Stimulated activated naive CD8-positive, alpha-beta T cell treated with anti-CD3 and anti-CD28 coated beads, Interleukin-15, Interleukin-2, amounts not matched to agents 100 ng/mL and 50 ng/mL, for 24 hours (primary cell): ENCODE measurements around the gene STING1.
"Not testable (repeated sequence)": the region's sequence is repeated elsewhere in the genome, so short reads cannot be mapped to it uniquely, and the experiment has no call there.

Source experiments
- H3K27ac Mint-ChIP-seq: one replicate; pipeline ENCODE4 v1.8.0; 2021; ENCODE audit warnings: mild to moderate bottlenecking, mixed read lengths
- H3K27me3 Mint-ChIP-seq: one replicate; pipeline ENCODE4 v1.8.0; 2021; ENCODE audit warnings: mixed read lengths
- H3K36me3 Mint-ChIP-seq: one replicate; pipeline ENCODE4 v1.8.0; 2021; ENCODE audit warnings: low read depth, mixed read lengths
- H3K4me1 Mint-ChIP-seq: one replicate; pipeline ENCODE4 v1.8.0; 2021; ENCODE audit warnings: low read depth, mixed read lengths
- H3K4me3 Mint-ChIP-seq: one replicate; pipeline ENCODE4 v1.8.0; 2021; ENCODE audit warnings: mild to moderate bottlenecking, mixed read lengths
- H3K9me3 Mint-ChIP-seq: one replicate; pipeline ENCODE4 v1.8.0; 2021; ENCODE audit warnings: mixed read lengths

The STING1 gene

DNA sequence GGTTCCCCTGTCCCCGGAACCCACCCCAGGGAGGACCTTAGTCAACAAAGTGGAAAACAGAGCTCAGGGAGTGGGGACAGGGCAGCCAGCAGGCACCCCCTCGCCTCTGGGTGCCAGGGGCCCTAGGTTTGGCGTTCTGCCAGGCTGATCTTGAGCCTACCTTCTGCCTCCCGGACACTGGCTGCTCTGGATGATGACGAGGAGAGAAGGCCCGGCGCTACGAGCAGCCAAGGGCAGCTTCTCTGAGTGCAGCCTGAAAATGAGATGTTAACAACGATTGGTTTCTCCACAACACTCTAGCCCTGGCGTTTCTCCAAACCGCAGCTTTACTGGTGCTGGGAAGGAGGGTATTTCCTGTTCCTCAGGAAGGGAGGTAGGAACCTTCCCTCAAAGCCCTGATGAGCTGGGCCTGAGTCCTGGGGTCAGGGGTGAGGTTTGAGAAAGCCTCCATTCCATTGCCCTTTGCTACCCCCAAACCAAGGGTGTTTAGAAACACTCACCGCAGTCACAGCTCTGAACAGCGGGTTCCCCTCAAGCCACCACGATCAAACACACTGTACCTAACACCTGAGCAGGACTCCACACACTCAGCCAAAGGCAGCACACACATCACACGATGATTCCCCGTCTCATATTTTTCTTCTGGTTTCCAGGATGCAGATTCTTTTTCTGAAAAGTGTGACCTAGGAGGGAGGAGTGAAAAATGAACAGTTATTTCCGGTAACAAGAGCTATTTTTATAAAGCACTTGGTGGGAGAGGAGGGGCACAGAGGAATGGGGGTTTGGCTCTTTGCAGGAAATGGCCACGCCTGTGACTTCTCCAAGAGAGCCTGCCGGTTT is at the start of gene STING1:
STING1 (minus strand) TSS at position 709 of the 840 bp plus-strand sequence. CDS start 1,054 bp downstream, outside the sequence.
- Mint-ChIP-seq H3K9me3 (no peaks in the 10 kb centered on the region), H3K4me3 (peak within 1 kb of the TSS; percentile 89), H3K27me3 (no peaks in the 10 kb centered on the region), H3K36me3 (peaks cover 16% of the 10 kb centered on the region), H3K4me1 (peaks cover 38% of the 10 kb centered on the region), H3K27ac (peak within 1 kb of the TSS; percentile 95)

DNA sequence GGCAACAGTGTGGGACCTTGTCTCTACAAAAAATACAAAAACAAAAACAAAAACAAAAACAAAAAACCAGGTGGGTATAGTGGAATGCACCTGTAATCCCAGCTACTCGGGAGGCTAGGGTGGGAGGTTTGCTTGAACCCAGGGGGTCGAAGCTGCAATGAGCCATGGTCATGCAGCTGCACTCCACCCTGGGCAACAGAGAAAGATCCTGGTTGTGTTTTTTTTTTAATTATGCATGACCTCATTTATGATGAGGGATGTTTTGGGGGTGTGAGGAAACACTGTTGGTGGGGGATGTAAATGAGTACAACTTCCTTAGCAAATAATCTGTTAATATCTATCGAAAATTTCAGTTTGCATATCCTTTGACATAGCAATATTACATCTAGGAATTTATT is 49.2 kb upstream of the STING1 start:
- H3K27me3 Mint-ChIP-seq = no peaks in the 10 kb centered on the region
- H3K4me1 Mint-ChIP-seq = no peaks in the 10 kb centered on the region
- H3K36me3 Mint-ChIP-seq = no peaks in the 10 kb centered on the region
- H3K27ac Mint-ChIP-seq = no peak overlapping the region
- H3K9me3 Mint-ChIP-seq = no peaks in the 10 kb centered on the region
- H3K4me3 Mint-ChIP-seq = no peak overlapping the region

DNA sequence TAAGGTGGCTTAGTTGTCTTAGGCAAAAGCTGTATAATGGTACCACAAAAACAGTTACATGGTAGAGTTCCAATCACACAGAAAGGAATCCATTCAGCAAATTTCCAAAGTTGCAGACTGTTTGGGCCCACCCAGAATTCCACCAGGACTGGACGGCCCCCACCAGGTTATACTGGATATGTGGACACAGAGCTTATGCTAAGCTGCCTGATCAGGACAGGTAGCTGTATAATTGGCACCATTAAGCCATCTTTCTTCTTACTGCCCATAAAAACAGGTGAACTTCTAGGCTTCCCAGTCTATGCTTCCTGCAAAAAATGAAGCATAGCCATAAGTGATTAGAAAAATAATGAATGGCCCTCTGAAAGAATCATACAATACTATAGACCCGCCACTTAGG is 47.5 kb upstream of the STING1 start:
- not testable (repeated sequence) for H3K4me1 Mint-ChIP-seq, H3K27ac Mint-ChIP-seq, H3K27me3 Mint-ChIP-seq, H3K4me3 Mint-ChIP-seq, H3K36me3 Mint-ChIP-seq, H3K9me3 Mint-ChIP-seq

DNA sequence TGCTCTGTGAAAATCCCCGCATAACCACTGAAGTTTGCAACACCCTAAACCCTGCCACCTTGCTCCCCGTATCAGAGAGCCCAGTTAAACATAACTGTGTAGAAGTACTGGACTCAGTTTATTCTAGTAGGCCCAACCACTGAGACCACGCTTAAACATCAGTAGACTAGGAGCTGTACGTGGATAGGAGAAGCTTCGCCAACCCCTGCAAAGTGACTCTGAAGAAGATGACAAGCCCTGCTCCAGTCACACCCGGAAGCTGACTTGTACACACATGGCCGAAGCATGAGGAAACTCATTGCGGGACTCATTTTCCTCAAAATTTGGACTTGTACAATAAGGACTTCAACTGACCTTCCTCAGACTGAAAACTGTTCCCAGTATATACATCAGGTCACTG is 46.1 kb upstream of the STING1 start:
- H3K36me3 Mint-ChIP-seq, H3K27ac Mint-ChIP-seq, H3K4me3 Mint-ChIP-seq, H3K9me3 Mint-ChIP-seq, H3K4me1 Mint-ChIP-seq, H3K27me3 Mint-ChIP-seq: not testable (repeated sequence)

DNA sequence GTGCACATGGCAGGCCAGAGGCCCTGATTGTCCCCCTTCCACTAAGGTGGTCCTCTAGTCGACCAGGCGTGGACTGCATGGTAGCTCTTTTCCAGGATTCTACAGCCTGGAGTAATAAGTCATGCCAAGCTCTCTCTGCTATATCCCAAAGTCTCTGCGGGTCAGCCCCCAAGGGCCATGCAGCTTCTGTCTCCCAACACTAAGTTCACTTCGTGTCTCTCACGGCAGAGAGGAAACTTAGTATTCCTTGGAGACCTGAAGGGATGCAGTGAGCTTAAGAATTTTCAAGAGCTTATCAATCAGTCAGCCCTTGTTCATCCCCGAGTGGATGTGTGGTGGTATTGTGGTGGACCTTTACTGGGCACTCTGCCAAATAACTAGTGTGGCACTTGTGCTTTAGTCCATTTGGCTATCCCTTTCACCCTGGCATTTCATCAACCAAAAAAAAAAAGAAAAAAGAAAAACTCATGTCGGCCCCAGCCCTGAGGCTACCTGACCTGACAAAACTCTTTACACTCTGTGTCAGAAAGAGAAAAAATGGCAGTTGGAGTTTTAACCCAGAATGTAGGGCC is 45.4 kb upstream of the STING1 start:
- not testable (repeated sequence) for H3K9me3 Mint-ChIP-seq, H3K36me3 Mint-ChIP-seq, H3K4me1 Mint-ChIP-seq, H3K27ac Mint-ChIP-seq, H3K27me3 Mint-ChIP-seq, H3K4me3 Mint-ChIP-seq

DNA sequence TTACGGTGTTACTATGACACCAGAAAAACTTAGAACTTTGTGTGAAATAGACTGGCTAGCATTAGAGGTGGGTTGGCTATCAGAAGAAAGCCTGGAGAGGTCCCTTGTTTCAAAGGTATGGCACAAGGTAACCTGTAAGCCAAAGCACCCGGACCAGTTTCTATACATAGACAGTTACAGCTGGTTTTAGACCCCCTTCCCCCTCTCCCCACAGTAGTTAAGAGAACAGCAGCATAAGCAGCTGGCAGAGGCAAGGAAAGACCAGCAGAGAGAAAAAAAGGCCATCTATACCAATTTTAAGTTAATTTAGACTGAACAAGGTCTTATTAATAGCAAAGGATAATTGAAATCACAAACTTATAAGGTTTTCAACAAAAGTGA is 44.5 kb upstream of the STING1 start:
- not testable (repeated sequence) for H3K27ac Mint-ChIP-seq, H3K4me3 Mint-ChIP-seq, H3K27me3 Mint-ChIP-seq, H3K9me3 Mint-ChIP-seq, H3K4me1 Mint-ChIP-seq, H3K36me3 Mint-ChIP-seq

DNA sequence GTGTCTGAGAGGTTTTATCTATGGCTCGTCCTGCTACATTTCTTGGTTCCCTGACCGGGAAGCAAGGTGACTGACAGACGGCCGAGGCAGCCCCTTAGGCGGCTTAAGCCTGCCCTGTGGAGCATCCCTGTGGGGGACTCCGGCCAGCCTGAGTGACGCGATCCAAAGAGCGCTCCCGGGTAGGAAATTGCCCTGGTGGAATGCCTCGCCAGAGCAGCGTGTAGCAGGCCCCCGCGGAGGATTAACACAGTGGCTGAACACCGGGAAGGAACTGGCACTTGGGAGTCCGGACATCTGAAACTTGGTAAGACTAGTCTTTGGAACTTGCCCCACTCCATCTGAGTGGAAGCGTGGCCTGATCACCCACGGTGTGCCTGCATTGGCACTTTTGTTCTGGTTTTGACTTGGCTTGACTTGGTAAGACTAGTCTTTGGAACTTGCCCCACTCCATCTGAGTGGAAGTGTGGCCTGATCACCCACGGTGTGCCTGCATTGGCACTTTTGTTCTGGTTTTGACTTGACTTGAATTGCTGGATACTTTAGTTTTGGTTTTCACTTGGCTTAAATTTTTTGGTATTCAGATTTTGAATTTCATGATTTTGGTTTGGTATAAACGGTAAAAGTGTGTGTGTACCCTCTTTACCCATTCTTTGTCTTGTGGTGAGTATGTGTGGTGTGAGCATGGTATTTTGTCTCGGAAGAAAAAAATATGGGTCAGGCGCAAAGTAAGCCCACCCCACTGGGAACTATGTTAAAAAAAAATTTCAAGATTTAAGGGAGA is 43.9 kb upstream of the STING1 start:
- H3K27me3 Mint-ChIP-seq, H3K9me3 Mint-ChIP-seq, H3K27ac Mint-ChIP-seq, H3K4me3 Mint-ChIP-seq, H3K36me3 Mint-ChIP-seq, H3K4me1 Mint-ChIP-seq: not testable (repeated sequence)

DNA sequence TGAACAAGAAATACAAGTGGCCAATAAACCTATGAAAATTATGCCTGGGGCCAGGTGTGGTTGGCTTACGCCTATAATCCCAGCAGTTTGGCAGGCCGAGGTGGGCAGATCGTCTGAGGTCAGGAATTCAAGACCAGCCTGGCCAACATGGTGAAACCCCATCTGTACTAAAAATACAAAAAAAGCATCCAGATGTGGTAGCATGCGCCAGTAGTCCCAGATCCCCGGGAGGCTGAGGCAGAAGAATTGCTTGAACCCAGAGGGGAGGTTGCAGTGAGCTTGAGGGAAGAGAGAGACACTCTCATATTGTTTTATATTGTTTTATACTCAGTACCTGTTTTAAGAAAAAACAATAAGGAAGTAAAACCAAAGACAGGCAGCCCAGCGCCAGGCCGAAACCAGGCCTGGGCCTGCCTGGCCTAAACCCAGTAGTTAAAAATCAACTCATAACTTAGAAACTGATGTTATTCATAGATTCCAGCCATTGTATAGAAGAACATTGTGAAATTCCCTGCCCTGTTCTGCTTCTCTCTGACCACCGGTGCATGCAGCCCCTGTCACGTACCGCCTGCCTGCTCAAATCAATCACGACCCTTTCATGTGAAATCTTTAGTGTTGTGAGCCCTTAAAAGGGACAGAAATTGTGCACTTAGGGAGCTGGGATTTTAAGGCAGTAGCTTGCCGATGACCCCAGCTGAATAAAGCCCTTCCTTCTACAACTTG is 43.2 kb upstream of the STING1 start:
- H3K4me3 Mint-ChIP-seq, H3K4me1 Mint-ChIP-seq, H3K36me3 Mint-ChIP-seq, H3K9me3 Mint-ChIP-seq, H3K27me3 Mint-ChIP-seq: not testable (repeated sequence)
- H3K27ac Mint-ChIP-seq = peak overlapping the region; percentile 31

DNA sequence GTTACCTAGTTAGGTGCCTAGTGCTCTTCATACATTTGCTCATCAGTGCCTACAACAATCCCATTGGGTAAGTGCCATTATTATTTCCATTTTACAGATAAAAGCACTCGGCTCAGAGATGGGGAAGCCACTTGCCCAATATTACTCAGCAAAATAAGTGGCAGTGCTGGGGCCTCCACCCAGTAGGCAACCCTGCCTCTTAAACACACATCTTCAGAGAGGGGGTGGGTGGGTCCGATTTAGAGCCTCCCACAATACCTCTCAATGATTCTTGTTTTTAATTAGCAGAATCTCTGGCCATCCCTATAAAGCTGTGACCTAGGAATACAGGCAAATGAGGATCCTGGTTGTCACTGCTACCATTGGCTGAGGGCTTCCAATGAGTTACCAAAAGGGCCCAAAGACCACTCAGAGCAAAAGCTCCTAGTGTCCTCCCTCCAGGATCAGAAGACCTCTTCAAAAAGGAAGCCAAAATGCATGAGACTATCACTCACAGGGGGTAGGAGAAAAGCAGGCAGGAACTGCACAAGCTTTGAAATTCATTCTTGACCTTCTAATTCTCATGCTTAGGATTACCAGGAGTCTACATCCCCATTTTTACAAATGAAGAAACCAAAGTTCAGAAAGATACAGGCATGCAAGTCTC is 42.5 kb upstream of the STING1 start:
- Mint-ChIP-seq H3K36me3 (no peaks in the 10 kb centered on the region), H3K4me1 (peaks cover 4% of the 10 kb centered on the region), H3K4me3 (no peak overlapping the region), H3K27me3 (no peaks in the 10 kb centered on the region), H3K27ac (no peak overlapping the region), H3K9me3 (no peaks in the 10 kb centered on the region)

DNA sequence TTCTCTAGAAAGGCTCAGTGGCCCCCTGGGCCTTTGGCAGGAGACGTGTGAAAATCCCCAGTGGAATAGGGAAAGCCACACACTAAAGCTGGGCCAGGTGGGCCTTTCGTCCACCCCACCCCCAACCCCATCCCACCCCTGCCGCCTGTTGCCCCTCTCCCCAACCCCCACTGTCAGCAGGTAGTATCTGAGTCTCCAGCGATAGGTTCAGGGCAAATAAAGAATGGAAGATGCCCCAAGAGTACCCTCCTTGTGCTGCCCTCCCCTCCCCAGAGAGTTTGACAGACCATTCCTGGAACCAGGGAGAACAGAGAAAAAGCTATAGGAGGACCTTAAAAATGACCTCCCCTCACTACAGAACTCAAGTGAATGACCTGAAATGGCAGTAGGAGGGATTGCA is 41.9 kb upstream of the STING1 start:
- no peak overlapping the region for H3K4me3 Mint-ChIP-seq
- no peak overlapping the region for H3K27ac Mint-ChIP-seq
- H3K4me1 Mint-ChIP-seq = peaks cover 4% of the 10 kb centered on the region
- H3K27me3 Mint-ChIP-seq = no peaks in the 10 kb centered on the region
- H3K9me3 Mint-ChIP-seq = no peaks in the 10 kb centered on the region
- no peaks in the 10 kb centered on the region for H3K36me3 Mint-ChIP-seq

DNA sequence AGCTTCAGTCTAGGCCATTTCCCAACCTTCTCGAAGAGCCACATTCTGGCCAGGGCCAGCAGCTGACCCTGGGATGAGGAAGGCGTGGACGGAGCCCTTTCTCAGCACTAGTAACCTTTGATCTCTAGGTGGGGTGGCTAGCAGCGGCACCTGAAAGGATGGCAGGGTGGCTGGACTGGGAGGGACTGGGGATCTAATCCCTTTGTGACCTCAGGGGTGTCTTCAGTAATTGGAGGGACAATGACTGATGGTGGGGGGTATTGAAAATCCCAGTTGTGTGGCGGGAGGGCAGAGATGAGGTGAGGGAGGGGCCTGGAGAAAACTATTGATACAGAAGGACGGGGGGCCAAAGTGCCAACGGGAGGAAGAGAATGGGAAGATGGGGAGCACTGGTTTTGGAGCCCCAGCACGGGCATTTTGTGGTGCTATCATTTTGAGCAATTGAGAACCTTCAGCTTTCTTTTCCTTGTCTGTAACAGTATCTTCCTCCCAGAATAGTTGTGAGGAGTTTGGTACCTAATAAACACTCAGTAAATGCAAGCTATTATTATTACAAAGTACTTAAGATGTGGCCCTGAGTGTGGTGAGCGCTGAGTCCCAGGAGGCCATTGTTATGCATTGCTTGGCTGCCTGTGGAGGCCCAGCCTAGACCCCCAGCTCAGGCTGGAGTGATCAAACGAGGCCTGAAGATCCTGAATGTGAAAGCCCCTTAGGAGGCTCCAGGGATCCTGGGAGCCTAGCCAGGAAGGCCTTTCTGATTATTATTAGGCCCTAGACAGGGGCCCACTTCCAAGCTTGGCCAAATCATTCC is 41.3 kb upstream of the STING1 start:
- H3K4me3 Mint-ChIP-seq = no peak overlapping the region
- H3K27me3 Mint-ChIP-seq = no peaks in the 10 kb centered on the region
- peaks cover 6% of the 10 kb centered on the region for H3K4me1 Mint-ChIP-seq
- H3K27ac Mint-ChIP-seq = no peak overlapping the region
- H3K36me3 Mint-ChIP-seq = no peaks in the 10 kb centered on the region
- H3K9me3 Mint-ChIP-seq = no peaks in the 10 kb centered on the region

DNA sequence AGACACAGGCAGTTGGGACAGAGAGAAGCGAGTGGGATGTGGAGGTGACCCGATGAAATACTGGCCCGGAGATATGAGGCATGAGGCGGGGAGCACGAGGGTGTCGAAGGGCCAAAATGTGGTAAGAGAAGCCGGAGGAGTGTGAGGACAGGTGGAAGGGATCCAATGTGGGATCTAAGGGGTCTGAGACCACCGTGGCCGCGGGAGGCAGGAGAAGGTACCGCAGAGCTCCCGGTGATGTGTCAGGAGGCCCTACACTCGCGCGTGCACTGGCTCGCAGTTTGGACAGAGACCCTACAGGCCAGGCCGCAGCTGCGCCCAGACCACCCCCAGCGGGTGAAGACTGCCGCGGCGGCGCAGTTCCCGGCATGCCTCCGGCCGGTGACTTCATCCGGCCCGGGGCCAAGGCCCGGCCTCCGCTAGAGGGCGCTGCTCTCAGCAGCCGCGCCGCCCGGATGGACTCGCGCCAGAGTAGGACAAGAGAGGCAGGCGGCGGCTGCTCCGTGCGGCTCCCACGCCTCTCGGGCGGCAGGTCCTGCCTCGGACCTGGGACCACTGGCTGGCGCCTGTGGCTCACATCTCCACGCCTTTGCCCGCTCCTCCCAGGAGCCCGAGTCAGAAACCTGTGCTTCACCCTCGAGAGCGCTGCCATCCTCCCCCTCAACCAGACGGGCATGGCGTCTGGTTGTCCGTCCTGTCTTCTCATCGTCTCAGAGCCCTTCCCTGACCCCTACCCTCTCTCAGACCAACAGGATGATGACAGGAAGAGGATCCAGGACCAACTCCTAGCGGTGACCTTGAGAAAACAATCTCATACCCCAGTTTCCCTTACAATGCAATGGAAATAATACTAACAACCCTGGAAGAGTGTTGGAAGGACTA is 35.4 kb upstream of the STING1 start:
- no peaks in the 10 kb centered on the region for H3K9me3 Mint-ChIP-seq
- H3K27ac Mint-ChIP-seq = peak overlapping the region; percentile 87
- H3K27me3 Mint-ChIP-seq = no peaks in the 10 kb centered on the region
- H3K36me3 Mint-ChIP-seq = no peaks in the 10 kb centered on the region
- peak overlapping the region; percentile 80 for H3K4me3 Mint-ChIP-seq
- peaks cover 31% of the 10 kb centered on the region for H3K4me1 Mint-ChIP-seq

DNA sequence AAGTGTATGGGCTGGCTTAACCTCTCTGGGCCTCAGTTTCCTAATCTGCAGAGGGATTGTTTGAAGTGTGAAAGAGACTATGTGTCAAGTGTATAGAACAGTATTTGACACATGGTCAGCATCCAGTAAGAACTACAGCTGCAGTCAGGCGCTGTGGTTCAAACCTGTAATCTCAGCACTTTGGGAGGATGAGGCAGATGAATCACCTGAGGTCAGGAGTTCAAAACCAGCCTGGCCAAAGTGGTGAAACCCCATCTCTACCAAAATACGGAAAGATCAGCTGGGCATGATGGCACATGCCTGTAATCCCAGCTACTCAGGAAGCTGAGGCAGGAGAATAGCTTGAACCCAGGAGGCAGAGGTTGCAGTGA is 31.9 kb upstream of the STING1 start:
- H3K9me3 Mint-ChIP-seq = peaks cover 4% of the 10 kb centered on the region
- H3K27me3 Mint-ChIP-seq = no peaks in the 10 kb centered on the region
- H3K36me3 Mint-ChIP-seq = peaks cover 5% of the 10 kb centered on the region
- no peak overlapping the region for H3K4me3 Mint-ChIP-seq
- H3K27ac Mint-ChIP-seq = no peak overlapping the region
- H3K4me1 Mint-ChIP-seq = peaks cover 59% of the 10 kb centered on the region
